NCI-H1417 treated with DMSO at 0.1 percent for 48 hours (cell line): Measurements from ENCODE around the gene ETNK1.

Experiments
- DNase-seq: peaks from one replicate; lab custom pipeline; 2025; lab: John Stamatoyannopoulos, UW

The ETNK1 gene

GRCh38 chr12:22634883-22635282, 9.9 kb downstream of the ETNK1 start:
- no peak for DNase-seq

DNA sequence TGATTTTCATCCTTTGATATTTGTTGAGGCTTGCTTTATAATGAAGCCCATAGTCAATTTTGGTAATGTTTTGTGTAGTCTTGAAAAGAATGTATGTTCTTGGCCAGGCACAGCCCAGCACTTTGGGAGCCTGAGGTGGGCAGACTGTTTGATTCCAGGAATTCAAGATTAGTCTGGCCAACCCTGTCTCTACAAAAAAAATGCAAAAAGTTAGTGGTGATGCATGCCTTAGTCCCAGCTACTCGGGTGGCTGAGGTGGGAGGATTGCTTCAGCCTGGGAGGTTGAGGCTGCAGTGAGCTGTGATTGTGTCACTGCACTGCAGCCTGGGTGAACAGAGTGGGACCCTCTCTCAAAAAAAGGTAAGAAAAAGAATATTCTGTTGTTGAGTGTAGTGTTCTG, 10.8 kb downstream of the ETNK1 start:
- no peak for DNase-seq

GRCh38 chr12:22640851-22641250, 15.9 kb downstream of the ETNK1 start:
- no peak for DNase-seq

- DNase-seq: no peak
Observed at GRCh38 chr12:22641353-22642053, 16.5 kb downstream of the ETNK1 start.

DNA sequence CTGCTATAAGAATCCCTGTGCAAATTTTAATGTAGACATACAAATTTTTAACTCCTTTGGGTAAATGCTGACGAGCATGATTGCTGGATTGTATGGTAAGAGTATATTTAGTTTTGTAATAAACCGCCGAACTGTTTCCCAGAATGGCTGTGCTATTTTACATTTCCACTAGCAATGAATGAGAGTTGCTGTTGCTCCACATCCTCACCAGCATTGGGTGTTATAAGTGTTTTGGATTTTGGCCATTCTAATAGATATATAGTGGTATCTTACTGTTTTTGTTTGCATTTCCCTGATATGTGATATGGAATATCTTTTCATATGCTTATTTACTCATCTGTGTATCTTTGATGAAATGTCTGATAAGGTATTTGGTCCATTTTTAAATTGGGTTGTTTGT, 23.7 kb downstream of the ETNK1 start:
- DNase-seq: no peak

DNA sequence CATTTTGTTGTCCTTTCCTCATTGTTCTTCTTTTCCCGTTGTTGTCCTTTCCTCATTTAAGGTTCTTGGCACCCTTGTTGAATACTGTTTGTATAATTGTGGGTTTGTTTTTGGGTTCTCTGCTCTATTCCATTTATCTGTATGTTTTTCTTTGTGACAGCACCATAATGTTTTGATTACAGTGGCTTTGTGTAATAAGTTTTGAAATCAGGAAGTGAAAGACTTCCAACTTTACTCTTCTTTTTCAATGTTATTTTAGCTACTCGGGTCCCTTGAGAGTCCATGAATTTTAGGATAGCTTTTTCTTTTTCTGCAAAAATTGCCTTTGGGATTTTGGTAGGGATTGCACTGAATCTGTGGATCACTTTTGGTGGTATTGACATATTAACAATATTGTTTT, 28.1 kb downstream of the ETNK1 start:
- DNase-seq: no peak

GRCh38 chr12:22653791-22654190, 28.8 kb downstream of the ETNK1 start:
- no peak for DNase-seq

GRCh38 chr12:22656376-22656775, 31.4 kb downstream of the ETNK1 start:
- no peak for DNase-seq

- DNase-seq: peak; percentile 25
Observed at GRCh38 chr12:22656831-22657230, 31.9 kb downstream of the ETNK1 start.

- DNase-seq: no peak
Observed at GRCh38 chr12:22657538-22657937, 32.6 kb downstream of the ETNK1 start.

- DNase-seq: no peak
Observed at GRCh38 chr12:22658214-22658613, 33.2 kb downstream of the ETNK1 start.

DNA sequence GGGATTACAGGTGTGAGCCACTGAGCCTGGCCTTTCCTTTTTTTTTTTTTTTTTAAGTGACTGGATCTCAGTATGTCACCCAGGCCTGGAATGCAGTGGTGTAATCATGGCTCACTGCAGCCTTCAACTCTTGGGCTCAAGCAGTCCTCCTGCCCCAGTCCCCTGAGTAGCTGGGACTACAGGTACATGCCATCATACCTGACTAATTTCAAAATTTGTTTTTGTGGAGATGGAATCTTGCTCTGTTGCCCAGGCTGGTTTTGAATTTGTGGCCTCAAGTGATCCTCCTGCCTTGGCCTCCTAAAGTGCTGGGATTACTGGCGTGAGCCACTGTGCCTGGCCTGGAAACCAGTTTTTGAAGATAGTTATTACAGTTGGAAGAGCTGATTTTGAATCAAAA, 37.4 kb downstream of the ETNK1 start:
- no peak for DNase-seq

DNA sequence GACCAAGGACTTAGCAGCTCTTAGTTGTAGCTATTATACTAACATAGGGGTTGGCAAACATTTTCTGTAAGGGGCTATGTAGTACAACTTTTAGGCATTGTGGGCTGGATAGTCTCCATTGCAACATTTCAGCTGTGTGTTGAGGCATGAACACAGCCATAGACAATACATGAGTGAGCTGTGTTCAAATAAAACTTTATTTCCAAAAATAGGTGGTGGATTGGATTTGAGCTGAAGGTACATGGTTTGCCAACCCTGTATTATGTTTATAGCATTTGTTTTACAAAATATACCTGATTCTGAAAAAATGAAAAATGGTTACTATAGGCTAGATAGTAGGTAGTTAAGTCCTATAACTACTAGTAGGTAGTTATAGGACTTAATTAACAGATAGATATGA, 40.5 kb downstream of the ETNK1 start:
- no peak for DNase-seq

DNA sequence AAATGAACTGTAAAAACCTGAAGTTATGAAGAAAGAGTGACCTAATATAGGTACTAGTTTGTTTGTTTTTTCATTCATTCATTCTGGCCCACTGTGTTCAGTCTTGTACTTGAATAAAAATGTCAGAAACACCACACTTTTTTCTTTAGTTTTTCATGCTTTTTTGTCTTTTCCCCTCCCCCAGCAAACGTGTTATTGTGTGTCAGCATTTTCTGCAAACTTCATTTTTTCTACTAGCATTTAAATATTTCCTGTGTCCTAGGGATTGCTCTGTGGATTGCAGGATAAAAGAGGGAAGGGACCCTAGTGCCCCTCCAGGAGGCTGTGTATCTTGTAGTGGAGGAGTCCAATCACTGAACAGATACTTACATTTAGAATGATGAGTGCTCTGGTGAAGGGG, 42.2 kb downstream of the ETNK1 start:
- DNase-seq: no peak

DNA sequence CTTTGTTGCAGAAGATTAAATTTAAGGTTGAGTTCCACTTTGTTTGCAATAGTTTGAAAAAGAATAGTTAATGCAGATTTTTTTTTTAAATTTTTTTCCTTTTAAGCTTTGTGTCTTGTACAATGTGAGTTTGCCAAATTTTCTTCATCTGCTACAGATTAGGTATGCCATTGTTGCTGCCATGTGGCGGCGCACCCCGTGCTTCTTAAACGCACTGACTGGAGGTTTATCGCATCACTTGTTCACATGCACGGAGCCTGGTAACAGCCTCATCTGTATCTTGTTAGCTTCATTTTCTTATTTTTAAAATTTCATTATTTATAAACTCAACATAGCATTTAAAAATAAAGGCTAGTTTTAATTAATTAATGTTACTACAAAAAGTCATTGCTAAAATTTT, 43.5 kb downstream of the ETNK1 start:
- DNase-seq: no peak

DNA sequence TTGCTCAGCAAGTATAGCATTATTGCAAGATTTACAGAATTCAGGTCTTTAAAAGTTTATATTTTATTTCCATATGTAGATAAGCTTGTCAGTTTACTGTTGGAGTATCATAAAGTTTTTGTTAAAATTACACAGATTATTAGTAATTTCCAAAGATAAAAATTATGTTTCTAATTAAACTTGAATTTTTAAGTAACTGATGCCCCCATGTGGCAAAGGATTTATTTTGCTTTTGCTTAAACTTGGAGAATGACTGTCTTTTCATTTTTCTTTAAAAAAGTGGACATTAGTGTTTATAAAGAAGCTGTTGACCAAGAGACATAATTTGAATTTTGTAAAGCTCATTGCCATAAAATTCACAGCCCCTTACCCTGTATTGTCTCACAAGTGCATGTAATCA, 45.8 kb downstream of the ETNK1 start:
- DNase-seq: no peak

DNA sequence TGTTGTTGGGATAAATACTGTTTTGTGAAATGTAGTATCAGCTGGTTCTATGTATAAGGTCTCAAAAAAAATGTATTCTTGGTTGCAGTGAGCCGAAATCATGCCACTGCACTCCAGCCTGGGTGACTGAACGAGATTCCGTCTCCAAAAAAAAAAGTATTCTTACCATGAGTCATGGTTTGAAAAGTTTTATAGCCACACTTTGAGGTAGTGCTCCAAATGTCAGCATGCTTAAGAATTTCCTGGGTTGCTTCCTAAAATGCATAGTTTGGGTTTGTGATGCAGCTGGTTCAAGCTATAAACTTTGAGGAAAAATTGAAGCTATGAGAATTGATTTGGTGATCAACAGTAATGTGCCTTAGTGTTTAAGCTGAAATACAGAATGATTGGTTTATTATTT, 48.0 kb downstream of the ETNK1 start:
- DNase-seq: no peak

DNA sequence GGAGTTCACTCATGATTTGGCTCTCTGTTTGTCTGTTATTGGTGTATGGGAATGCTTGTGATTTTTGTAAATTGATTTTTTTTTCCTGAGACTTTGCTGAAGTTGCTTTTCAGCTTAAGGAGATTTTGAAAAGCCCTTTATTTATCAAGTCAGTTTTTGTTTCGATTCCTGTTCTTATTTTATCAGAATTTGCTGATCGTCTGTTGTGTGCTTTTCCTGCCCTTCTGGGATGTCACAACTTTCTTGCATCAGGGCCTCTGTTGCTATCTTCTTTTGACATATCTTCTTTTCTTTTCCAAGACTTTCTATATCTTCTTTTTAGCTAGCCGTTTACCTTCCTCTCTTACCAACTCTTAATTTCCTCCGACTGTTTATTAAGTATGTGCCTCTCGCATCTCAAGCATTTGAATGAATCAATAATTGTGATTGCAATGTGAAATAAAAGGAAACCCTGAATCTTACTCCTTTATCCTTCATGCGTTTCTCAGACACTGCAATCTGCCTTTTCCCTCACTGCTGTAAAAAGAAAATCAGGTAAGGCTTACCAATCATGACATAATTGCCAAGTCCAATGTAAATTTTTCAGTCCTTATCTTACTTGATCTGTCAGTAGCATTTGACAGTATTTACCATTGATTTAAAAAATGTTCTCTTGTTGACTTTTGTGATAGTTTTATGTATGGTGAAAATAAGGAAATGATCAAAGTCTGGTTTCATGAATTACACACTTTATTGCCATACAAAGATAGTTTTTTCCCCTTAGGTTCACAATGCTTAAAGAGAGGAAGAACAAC, 53.0 kb downstream of the ETNK1 start:
- no peak for DNase-seq

DNA sequence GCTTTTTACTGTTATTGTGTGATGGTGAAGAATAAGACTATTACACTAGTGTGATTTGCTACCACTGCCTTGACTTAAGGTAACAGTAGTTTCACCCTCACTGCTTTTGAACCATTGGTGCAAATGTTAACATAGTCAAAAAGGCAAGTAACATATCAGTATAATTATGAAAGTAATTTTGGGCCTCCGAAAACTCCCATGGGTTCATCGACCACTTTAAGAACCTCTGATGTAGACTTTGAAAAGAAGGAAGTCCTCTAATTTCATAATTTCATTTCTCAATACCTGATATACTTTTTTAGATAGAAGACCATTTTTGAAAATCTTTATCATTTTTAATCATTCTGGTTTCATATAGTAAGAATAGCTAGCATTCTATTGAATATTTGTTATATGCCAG, 57.7 kb downstream of the ETNK1 start:
- DNase-seq: no peak

DNA sequence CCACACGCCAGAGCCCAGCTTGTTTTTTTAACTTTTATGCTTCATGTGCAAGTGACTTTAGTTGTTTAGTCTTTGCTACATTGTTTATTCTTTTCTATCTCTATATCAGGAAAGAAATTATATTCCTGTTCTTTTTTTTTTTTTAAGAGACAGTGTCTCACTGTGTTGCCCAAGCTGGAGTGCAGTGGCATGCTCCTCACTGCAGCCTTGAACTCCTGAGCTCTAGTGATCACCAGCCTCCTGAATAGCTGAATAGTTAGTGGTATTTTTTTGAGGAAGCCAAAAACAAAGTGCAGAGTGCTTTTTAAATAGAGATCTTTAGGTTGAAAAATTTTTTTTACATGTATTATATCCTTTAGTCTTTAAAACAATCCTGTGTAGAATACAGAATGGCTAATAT, 58.2 kb downstream of the ETNK1 start:
- DNase-seq: no peak

DNA sequence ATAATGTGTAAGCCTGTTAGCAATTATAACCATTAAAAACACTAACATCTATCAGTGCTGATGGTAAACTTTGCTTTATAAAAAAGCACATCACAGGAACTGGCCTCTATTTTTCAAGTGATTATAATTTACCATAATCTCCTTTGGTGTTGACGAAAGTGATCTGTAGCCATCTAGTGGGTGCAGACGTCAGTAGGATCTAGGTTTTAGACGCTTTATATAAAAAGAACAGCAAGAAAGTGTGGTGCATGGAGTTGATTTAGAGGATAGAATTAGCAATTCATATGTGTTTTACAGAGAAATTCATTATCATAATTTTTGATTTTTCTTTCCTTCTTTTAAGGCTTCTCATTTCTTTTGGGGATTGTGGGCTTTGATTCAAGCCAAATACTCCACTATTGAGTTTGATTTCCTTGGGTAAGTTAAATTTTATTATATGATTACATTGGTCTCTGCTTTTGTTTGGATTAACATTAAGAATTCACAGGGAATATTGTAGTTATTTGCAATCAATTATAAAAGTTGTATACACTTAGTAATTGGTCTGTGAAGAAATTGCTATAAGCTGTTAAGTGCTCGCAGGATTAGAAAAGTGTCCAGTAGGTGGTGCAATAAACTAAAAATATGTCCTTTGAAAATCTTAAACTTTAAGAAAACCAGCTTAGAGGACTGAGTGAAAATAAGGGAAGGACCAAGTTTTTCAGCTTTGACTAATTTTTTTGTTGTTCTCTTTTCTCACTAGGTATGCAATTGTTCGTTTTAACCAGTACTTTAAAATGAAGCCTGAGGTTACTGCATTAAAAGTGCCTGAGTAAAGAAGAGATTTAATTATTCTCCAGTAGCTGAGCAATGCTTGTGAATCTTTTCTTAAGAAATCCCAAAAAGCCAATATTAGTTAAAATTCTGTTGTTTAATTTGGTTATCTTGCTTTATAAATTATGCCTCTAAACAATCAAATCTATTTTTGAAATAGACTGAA, 59.5 kb downstream of the ETNK1 start:
- no peak for DNase-seq

GRCh38 chr12:22686193-22686592, 61.2 kb downstream of the ETNK1 start:
- DNase-seq: no peak
